ENCODE measurements around the gene KCNK6.
A peak's percentile ranks its signal among the peaks of the same experiment; 100 is the strongest.
"Not testable (repeated sequence)": the region's sequence is repeated elsewhere in the genome, so short reads cannot be mapped to it uniquely, and the experiment has no call there.

KCNK6 gene

GRCh38 chr19:38324431-38324830 is 4.8 kb downstream of the KCNK6 start:
- no peak for DNase-seq

DNA sequence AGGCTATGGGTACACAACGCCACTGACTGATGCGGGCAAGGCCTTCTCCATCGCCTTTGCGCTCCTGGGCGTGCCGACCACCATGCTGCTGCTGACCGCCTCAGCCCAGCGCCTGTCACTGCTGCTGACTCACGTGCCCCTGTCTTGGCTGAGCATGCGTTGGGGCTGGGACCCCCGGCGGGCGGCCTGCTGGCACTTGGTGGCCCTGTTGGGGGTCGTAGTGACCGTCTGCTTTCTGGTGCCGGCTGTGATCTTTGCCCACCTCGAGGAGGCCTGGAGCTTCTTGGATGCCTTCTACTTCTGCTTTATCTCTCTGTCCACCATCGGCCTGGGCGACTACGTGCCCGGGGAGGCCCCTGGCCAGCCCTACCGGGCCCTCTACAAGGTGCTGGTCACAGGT is 6.9 kb downstream of the KCNK6 start:
- DNase-seq = no peak

- DNase-seq = no peak
Measured at GRCh38 chr19:38329651-38330050, 10.0 kb downstream of the KCNK6 start.

DNA sequence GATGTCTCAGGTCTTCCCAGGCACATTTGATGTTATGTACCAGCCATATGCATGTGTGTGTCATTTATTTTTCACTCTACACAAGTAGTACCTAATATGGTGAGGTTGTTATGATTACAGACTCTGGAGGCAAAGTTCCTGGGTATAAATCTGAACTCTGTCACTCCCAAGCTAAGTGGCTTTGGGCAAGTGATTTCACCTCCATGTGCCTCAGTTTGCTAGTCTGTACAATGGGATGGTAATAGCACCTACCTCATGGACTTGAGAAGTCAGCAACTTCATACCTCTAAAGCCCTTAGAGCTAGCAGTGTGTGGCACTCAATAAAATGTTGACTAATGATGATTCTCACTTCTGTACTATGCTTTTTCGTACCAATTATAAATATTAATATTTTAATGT is 12.1 kb downstream of the KCNK6 start:
- no peak for DNase-seq

GRCh38 chr19:38333245-38333644 is 13.6 kb downstream of the KCNK6 start:
- no peak for DNase-seq

GRCh38 chr19:38335949-38336637 is 16.4 kb downstream of the KCNK6 start:
- peak; percentile 92 for DNase-seq

GRCh38 chr19:38336638-38337359 is 17.2 kb downstream of the KCNK6 start:
- DNase-seq = peak; percentile 95

- no peak for DNase-seq
Measured at GRCh38 chr19:38337360-38337653, 17.7 kb downstream of the KCNK6 start.

DNA sequence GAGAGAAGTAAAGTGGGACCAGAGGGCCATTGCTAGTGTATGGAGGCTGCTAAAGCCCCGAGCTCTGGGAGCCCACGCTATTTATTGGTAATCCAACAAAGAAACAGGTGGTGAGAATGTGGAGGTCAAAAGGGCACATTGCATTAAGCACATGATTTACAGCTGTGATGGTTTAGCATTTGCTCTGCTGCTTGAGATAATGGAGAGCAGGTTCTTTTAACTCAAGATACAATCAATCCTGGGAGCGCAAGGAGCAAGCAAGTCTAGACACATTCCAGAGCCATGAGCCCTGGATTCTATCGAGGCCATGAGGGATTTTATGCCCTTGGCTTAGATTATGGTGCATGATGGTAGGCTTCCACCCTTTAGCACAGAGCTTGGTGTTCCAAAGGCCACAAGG is 19.4 kb downstream of the KCNK6 start:
- DNase-seq = not testable (repeated sequence)

- DNase-seq = no peak
Measured at GRCh38 chr19:38340927-38341326, 21.3 kb downstream of the KCNK6 start.

DNA sequence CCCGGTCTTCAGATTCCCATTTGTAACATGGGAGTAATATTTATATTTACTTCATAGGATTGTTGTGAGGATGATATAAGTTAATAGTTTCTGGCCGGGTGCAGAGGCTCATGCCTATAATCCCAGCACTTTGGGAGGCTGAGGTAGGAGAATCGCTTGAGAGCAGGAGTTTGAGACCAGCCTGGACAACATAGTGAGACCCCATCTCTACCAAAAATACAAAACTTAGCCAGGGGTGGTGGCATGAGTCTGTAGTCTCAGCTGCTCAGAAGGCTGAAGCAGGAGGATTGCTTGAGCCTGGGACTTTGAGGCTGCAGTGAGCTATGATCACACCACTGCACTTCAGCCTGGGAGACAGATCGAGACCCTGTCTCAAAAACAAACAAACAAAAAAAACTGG is 27.2 kb downstream of the KCNK6 start:
- no peak for DNase-seq

- no peak for DNase-seq
Measured at GRCh38 chr19:38350883-38351282, 31.2 kb downstream of the KCNK6 start.

- DNase-seq = no peak
Measured at GRCh38 chr19:38351865-38352395, 32.3 kb downstream of the KCNK6 start.

DNA sequence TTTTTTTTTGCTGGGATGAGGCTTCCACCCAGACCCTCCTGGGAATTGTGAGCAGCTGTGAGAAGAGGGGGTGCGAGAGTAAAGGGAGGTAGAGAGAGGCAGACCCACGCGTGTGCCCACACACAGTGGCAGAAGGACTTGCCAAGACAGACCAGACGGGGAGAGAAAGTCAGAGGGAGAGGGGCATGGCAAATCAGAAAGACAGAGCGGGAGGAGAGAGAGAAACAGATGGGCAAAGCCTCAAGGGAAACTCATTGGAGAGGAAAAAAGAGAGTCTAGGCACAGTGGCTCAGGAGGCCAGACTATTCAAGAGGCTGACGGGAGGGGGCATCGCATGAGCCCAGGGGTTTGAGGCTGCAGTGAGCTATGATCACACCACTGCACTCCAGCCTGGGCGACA is 33.0 kb downstream of the KCNK6 start:
- no peak for DNase-seq

DNA sequence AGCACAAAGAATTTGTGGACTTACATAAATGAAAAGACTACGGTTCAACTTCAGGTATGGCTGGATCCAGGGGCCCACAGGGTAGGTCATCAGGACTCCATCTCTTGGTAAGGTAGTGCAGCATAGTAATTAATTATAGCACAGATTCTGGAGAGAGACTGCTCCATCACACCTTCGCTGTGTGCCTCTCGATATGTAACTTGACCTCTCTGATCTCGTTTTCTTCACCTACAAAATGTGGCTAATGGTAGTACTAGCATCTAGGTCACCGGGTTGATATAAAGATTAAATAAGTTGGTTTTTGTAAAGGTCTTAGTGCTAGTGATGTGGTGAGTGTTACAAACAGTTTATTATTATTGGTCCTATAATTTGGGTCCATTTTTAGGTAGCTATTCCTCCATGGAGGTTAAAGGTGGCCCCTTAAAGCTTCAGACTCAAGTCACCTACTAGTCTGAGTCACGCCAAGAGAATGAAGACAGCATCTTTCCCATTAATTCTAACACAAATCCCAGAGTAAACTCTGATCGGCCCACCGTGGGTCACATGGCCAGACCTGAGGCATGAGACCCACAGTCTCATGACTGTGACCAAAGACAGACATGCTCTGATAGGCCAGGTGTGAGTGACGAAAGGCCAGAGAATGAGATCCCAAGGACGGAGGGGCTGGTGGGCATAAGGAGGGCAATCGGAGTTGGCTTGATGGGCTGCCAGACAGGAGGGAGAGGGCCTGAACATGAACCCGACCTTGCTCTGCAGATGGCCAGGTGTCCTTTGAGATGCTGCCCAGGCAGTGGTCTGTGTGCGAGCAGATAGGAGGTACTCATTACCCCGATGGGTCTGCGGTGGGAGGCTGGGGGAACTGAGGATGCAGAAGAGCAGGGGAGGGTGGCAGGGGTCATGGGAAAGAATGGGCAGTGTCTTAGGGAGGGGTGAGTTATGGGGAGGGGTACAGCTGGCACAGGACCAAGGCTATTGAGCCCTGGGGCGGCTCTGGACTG is 36.4 kb downstream of the KCNK6 start:
- DNase-seq = no peak

GRCh38 chr19:38358071-38358470 is 38.4 kb downstream of the KCNK6 start:
- DNase-seq = no peak

GRCh38 chr19:38359242-38360021 is 39.8 kb downstream of the KCNK6 start:
- no peak for DNase-seq

GRCh38 chr19:38360351-38360750 is 40.7 kb downstream of the KCNK6 start:
- DNase-seq = no peak

DNA sequence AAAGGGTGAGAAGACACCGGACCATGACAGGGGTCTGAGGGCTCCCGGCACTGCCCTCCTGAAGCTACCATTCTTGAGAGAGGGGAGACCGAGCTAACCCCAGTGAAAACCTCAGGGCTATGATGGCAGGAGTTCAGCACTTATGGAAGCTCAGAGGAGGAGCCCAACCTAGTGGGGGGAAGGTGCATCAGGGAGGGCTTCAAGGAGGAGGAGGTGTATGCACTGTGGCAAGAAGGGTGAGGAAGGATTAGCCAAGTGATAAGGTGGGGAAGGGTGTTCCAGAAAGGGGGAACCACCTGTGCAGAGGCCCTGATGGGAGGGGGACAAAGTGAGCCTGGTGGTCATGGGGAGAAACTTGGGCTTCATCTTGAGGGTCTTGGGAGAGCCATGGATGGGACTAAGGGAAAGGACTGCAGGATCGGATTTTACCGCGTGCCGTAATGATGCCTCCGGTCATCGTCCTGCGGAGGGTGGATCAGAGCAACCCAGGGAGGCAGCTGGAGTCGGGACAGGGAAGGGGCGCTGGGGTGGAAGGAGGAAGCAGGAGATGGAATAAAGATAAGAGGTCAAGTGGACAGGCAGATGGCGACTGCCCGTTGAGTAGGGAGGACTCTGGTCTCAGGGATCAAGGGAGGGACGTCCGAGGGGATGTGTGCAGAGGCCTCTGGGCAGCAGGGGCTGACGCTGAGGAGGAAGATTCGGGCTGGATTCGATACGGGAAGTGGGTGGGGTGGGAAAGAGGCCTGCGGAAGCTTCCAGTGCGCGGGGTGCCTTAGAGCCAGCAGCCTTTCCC is 41.4 kb downstream of the KCNK6 start:
- DNase-seq = no peak

DNA sequence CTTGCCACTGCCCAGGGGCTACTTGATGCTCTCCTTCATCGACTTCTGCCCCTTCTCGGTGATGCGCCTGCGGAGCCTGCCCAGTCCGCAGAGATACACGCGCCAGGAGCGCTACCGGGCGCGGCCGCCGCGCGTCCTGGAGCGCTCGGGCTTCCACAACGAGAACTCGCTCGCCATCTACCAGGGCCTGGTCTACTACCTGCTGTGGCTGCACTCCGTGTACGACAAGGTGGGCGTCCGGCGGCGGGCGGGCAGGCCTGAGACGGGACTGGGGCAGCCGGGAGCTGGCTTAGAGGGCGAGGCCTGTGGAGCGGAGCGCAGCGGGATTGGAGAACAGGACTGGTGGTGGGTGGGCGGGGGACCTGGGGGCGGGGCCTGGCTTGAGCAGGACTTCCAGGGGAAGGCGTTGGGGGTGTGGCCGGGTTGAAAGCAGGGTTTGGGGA is 42.0 kb downstream of the KCNK6 start:
- peak; percentile 39 for DNase-seq
